NCI-H1092 (cell line): Measurements from ENCODE around the gene HAPLN2.

ENCODE experiments used
- DNase-seq: peaks from one replicate; lab custom pipeline; 2025; lab: John Stamatoyannopoulos, UW

HAPLN2 gene

GRCh38 chr1:156645056-156645455 lies 25.8 kb downstream of the HAPLN2 start:
- no peak for DNase-seq

- DNase-seq, result no peak
Observed at GRCh38 chr1:156645666-156646065, 26.5 kb downstream of the HAPLN2 start.

- DNase-seq, result no peak
Observed at GRCh38 chr1:156646738-156647211, 27.6 kb downstream of the HAPLN2 start.

- no peak for DNase-seq
Observed at GRCh38 chr1:156647351-156647750, 28.1 kb downstream of the HAPLN2 start.

GRCh38 chr1:156648496-156648895 lies 29.3 kb downstream of the HAPLN2 start:
- no peak for DNase-seq

- no peak for DNase-seq
Observed at GRCh38 chr1:156648951-156649350, 29.7 kb downstream of the HAPLN2 start.

DNA sequence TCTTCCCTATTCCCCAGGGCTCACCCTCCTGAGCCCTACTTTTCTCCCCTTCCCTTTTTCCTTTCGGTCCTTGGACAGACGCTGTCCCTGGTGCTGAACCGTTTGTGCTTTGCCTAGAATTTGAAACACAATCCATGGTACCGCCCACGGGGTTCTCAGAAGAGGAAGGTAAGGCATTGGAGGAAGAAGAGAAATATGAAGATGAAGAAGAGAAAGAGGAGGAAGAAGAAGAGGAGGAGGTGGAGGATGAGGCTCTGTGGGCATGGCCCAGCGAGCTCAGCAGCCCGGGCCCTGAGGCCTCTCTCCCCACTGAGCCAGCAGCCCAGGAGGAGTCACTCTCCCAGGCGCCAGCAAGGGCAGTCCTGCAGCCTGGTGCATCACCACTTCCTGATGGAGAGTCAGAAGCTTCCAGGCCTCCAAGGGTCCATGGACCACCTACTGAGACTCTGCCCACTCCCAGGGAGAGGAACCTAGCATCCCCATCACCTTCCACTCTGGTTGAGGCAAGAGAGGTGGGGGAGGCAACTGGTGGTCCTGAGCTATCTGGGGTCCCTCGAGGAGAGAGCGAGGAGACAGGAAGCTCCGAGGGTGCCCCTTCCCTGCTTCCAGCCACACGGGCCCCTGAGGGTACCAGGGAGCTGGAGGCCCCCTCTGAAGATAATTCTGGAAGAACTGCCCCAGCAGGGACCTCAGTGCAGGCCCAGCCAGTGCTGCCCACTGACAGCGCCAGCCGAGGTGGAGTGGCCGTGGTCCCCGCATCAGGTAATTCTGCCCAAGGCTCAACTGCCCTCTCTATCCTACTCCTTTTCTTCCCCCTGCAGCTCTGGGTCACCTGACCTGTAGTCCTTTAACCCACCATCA lies 33.1 kb downstream of the HAPLN2 start:
- no peak for DNase-seq

DNA sequence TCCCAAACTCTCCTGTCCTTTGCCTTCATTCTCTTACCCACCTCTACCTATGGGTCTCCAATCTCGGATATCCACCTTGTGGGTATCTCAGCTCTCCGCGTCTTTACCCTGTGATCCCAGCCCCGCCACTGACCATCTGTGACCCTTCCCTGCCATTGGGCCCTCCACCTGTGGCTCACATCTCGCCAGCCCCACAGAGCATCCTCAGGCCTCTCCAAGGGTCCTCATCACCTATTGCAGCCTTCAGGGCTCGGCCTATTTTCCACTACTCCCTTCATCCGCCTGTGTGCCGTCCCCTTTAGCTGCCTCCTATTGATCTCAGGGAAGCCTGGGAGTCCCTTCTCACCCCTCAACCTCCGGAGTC lies 33.8 kb downstream of the HAPLN2 start:
- DNase-seq, result no peak

- DNase-seq, result no peak
Observed at GRCh38 chr1:156654700-156655099, 35.5 kb downstream of the HAPLN2 start.

GRCh38 chr1:156655151-156655903 lies 36.1 kb downstream of the HAPLN2 start:
- DNase-seq, result no peak

GRCh38 chr1:156655904-156656516 lies 36.8 kb downstream of the HAPLN2 start:
- DNase-seq, result no peak

DNA sequence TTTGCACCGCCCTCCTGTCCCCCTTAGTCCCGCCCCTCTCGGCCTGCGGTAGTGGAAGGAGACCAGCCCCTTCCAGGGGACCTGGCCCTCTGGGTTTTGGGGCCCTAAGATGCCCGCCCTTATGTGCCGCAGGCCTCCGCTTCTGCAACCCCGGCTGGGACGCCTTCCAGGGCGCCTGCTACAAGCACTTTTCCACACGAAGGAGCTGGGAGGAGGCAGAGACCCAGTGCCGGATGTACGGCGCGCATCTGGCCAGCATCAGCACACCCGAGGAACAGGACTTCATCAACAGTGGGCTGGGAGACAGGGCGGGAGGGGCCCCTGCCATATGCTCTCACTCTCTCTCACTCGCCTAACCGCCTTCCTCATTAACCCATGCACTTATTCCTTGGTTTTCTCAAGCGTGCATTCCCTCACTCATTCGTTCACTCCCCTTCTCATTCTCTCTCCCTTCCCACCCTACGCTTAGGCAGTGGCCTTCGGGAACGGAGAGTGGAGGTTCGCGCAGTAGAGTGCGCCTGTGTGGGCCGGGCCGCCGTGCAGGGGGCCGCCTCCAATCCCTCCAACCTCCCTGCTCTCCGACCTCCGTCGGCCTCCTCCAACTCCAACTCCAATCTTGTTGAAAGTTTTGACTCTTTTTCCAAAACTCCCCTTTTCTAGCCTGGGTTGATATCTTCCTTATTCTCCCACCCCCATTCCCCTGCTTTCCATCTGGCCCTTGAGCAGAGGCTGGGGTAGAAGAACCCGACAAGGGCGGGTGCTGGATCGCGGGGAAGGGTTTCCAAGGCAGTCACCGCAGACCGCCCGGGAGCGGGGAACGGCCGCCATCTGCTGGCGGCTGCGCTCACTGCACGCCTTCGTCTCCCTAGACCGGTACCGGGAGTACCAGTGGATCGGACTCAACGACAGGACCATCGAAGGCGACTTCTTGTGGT lies 37.9 kb downstream of the HAPLN2 start:
- peak; percentile 44 for DNase-seq

- DNase-seq, result no peak
Observed at GRCh38 chr1:156657741-156658319, 38.6 kb downstream of the HAPLN2 start.

DNA sequence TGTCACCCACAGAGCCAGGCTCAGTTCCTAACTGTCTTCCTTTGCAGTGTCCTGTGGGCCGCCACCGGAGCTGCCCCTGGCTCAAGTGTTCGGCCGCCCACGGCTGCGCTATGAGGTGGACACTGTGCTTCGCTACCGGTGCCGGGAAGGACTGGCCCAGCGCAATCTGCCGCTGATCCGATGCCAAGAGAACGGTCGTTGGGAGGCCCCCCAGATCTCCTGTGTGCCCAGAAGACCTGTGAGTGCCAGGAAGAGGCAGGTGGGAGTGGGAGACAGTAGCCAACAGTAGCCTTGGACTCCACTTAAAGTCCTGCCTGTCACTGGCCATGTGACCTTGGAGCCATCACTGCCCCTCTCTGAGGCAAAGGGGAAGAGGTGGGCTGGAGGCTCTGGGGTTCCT lies 39.3 kb downstream of the HAPLN2 start:
- no peak for DNase-seq

GRCh38 chr1:156658945-156659574 lies 39.8 kb downstream of the HAPLN2 start:
- no peak for DNase-seq

DNA sequence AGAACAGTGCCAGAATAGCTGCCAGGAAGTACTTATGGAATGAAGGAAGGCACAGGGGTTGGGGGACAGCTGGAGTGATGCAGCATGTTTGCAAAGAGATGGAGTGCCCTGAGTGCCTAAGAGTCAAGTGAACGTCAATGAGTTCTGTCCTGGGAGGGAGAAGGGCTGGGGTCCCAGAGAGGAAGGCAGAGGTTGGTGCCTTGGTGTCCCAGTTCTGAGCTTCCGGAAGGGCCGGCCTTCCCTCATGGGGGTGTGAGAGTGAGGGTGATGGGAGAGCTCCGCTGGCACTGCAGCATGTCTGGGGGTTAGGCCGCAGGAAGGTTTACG lies 40.4 kb downstream of the HAPLN2 start:
- DNase-seq, result no peak

DNA sequence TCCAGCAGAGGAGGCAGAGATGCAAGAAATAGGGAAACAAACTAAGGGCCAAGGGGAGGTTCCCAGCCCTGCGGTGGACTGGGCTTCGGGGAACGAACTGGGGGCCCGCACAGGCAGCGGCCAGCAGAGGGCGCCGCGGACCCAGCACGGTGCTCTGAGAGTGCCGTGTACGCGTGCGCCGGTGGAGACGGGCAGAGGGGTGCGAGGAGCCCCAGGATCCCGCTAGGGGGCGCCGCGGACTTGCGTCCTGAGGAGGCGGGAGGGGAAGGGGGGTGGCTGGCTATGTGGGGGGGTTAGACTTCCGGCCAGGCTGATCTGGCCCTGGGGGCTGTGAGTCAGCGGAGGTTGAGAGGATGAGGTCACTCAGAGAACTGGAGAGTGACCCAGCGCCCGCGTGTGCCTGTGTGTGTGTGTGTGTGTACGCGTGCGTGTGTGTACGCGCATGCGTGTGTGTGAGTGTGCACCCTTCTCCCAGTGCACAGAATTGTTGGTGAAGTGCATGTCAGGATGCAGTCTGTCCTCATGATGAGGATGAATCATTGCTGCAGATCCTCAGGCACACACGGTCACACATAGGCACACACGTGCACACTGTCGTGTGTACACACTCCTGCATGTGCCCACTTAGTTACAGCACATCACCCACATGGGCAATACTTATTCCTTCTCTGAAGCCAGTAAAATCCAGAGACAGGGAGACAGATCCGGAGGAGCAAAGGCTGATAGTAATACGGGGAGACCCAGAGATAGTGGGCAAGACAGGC lies 41.0 kb downstream of the HAPLN2 start:
- peak; percentile 92 for DNase-seq

DNA sequence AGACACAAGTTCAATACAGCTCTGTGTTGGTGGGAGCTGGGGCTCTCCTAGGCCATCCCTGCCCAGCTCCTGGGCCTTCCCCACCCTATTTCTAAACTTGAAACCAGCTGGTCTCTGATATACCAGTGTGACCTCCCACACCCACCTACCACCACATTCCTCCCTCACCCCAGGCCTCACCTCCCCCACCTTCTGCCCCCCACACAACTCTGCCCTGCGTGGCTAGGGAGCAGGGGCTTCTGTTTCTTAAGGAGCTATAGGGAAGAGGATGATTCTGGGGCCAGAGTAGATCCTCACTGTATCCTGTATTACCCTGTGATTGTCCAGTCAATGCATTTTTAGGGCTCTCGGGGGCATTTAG lies 41.5 kb downstream of the HAPLN2 start:
- DNase-seq, result no peak

GRCh38 chr1:156662005-156662799 lies 43.0 kb downstream of the HAPLN2 start:
- DNase-seq, result no peak

DNA sequence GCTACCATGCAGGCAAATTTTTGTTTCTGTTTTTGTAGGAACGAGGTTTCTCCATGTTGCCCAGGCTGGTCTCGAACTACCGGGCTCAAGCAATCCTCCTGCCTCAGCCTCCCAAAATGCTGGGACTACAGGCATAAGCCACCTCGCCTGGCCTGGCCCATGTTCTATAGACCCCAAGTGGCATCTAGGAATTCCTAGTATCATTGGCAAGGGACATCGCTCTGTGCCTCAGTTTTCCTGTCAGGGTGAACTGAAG lies 43.5 kb downstream of the HAPLN2 start:
- DNase-seq, result no peak
